Right lobe of liver (tissue), 6 donors: ENCODE measurements around the gene ADGRE3. TPM values are rescaled to one million over a fixed set of nuclear protein-coding genes. Genes with fewer than 3 reads are reported as not detected.

Source experiments
- ATAC-seq, 4 donors: fragments of 200-7000 bp; cut with Tn5 transposase; one replicate each; pipeline ENCODE4 v1.9.1; 2020; ENCODE audit warnings: mild to moderate bottlenecking in 4 of 4, moderate library complexity in 4 of 4
- DNase-seq, 3 donors: peaks; one replicate each; pipeline ENCODE4 v3.0.0-alpha.2; 2020
- H3K27ac ChIP-seq, 3 donors: fragments of 200-600 bp; one replicate each; pipeline ENCODE4 v1.8.0; 2022
- H3K27me3 ChIP-seq, 2 donors: fragments of 200-600 bp; one replicate each; pipeline ENCODE4 v1.8.0; 2022
- H3K36me3 ChIP-seq, 4 donors: fragments of 200-600 bp; sonication (generic) in 1 of 4; one replicate each; pipeline versions ENCODE4 v1.5.1 to v1.8.0; 2017 to 2022; ENCODE audit warnings: control low read depth in 1 of 4
- H3K4me1 ChIP-seq, 4 donors: fragments of 200-600 bp; sonication (generic) in 1 of 4; one replicate each; pipeline versions ENCODE4 v1.5.1 to v1.8.0; 2017 to 2022; ENCODE audit warnings: control low read depth in 1 of 4
- H3K4me3 ChIP-seq, 3 donors: fragments of 200-600 bp; one replicate each; pipeline ENCODE4 v1.8.0; 2022
- H3K9me3 ChIP-seq, 4 donors: fragments of 200-600 bp; sonication (generic) in 1 of 4; one replicate each; pipeline versions ENCODE4 v1.5.1 to v1.8.0; 2017 to 2022; ENCODE audit warnings: control low read depth in 1 of 4
- POLR2A ChIP-seq: fragments of 450-650 bp; IDR thresholded peaks from one replicate; pipeline ENCODE4 v1.6.1; 2017; ENCODE audit warnings: antibody characterized with exemption, mild to moderate bottlenecking
- WGBS: methylation state at CpG from one replicate; pipeline ENCODE4 v1.1.6; 2018; ENCODE audit warnings: low coverage, low lambda C conversion rate; ENCODE audit not compliant: insufficient coverage; ENCODE audit errors: missing lambda C conversion rate; 5-methylcytosine and 5-hydroxymethylcytosine counted together
- intact Hi-C, 2 donors: fragments of 100-400 bp; cut with DNase I; formaldehyde crosslinking; loops; one replicate each; pipeline versions ENCODE4 v1.11.2 to v1.14.1; 2022
- total RNA-seq, 6 experiments: library from RNA; depleted of rRNA in 2 of 6; stranded (reverse); fragments of >200 nt in 2 of 6; fragmentation: NEBNext Ultra II Directional in 3 of 6; extraction: Animal tissue kit (Norgen Biotek cat#: 25700) in 3 of 6; gene quantifications; one replicate each; pipeline versions ENCODE4 v1.1.0 to v1.2.4, GENCODE V29; 2016 to 2023
- TF ChIP-seq, protein P1 (sequence below), 4 donors: fragments of 200-600 bp in 3 of 4; fragments of 450-650 bp in 1 of 4; IDR thresholded peaks; one replicate each; pipeline versions ENCODE4 v1.5.1 to v1.8.0; 2016 to 2022; ENCODE audit warnings: antibody characterized with exemption in 4 of 4, mild to moderate bottlenecking in 2 of 4
- donor health status: DM: no; HTN: yes; CAD: no.
- donor health status: DM: no; HTN: no; CAD: no.
- donor health status: DM: no; HTN: no; CAD: no.
- donor health status: DM: no; HTN: yes; CAD: no.
- donor health status: DM: no; HTN: yes; CAD: no.

The ADGRE3 gene
- total RNA-seq, 6 experiments from 2014 or later: 0.09 to 0.53 (median 0.24) TPM; not detected in 2

DNA sequence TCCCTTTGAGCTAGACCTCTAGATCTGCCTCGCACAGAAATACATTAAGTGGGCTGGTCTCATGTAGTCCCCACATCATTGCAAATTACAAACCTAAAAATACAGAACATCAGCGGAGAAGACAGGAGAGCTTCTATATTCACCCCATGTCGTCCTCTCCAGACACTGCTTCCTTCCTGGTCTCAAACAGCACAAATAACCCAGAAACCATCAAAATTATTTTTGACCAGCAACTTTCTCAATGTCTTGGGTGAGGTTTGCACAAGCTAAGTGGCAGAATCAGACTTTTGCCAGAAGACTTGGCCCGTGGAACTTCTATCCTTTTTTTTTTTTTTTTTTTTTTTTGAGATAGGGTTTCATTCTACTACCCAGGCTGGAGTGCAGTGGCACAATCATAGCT, 63.6 kb downstream of the ADGRE3 start:
- intact Hi-C loops: no loop called here
- TF ChIP-seq, protein P1, sequence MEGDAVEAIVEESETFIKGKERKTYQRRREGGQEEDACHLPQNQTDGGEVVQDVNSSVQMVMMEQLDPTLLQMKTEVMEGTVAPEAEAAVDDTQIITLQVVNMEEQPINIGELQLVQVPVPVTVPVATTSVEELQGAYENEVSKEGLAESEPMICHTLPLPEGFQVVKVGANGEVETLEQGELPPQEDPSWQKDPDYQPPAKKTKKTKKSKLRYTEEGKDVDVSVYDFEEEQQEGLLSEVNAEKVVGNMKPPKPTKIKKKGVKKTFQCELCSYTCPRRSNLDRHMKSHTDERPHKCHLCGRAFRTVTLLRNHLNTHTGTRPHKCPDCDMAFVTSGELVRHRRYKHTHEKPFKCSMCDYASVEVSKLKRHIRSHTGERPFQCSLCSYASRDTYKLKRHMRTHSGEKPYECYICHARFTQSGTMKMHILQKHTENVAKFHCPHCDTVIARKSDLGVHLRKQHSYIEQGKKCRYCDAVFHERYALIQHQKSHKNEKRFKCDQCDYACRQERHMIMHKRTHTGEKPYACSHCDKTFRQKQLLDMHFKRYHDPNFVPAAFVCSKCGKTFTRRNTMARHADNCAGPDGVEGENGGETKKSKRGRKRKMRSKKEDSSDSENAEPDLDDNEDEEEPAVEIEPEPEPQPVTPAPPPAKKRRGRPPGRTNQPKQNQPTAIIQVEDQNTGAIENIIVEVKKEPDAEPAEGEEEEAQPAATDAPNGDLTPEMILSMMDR (IDR thresholded peaks at IDR 0.05): no peak
- no peak for TF ChIP-seq POLR2A
- no peaks in the 10 kb centered on the region for H3K36me3 ChIP-seq
- H3K4me1 ChIP-seq: no peaks in the 10 kb centered on the region
- H3K27ac ChIP-seq: no peak overlapping the region
- H3K4me3 ChIP-seq: no peak overlapping the region
- WGBS: 59% methylated on average over 4 of the region's 4 CpGs
- no peaks in the 10 kb centered on the region for H3K9me3 ChIP-seq
- H3K27me3 ChIP-seq: no peaks in the 10 kb centered on the region
- DNase-seq (no peak), ATAC-seq (no peak)

DNA sequence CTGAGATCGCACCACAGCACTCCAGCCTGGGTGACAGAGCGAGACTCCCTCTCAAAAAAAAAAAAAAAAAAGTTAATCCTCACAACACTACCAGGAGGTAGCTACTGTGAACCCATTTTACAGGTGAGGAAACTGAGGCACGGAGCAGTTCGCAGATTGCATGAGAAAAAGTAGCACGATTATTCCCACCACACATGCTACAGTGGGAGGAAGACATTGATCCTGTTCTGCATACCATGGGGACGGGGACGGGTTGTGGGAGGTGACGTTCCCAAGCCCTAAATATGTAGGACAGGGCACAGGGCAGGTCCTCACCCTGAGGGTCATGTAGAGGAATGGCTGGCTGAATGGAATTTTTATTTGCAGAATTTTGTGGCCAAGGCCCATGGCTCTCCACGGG, 68.0 kb downstream of the ADGRE3 start:
- no peaks in the 10 kb centered on the region for H3K9me3 ChIP-seq
- intact Hi-C loops: no loop called here
- H3K4me1 ChIP-seq: no peaks in the 10 kb centered on the region
- H3K4me3 ChIP-seq: no peak overlapping the region
- no peaks in the 10 kb centered on the region for H3K36me3 ChIP-seq
- ATAC-seq (no peak), DNase-seq (no peak)
- H3K27me3 ChIP-seq: no peaks in the 10 kb centered on the region
- no peak overlapping the region for H3K27ac ChIP-seq
- TF ChIP-seq POLR2A: no peak
- TF ChIP-seq, protein P1 (IDR thresholded peaks at IDR 0.05): no peak
- WGBS: 65% methylated on average over 7 of the region's 9 CpGs

DNA sequence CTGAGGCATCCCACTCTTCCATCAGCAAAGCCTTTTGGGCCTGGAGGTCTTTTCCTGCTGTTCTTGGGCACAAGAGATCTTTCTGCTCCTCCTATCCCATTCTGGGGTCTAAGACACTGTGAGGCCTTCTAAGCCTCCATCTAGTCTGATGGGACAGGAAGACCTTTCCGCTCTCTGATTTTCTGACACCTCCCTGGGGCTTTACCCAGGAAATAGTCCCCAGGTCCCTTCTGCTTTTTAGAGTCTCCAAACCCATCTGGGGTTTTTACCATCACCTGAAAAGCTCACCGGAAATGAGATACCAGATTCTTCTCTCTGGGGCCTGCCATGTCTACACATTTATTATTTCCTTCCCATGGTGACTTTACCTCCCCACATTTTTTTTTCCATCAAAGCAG, 70.7 kb downstream of the ADGRE3 start:
- no peak for DNase-seq
- no peak for ATAC-seq
- Histone ChIP-seq H3K9me3 (no peaks in the 10 kb centered on the region), H3K36me3 (no peaks in the 10 kb centered on the region), H3K4me3 (no peak overlapping the region), H3K27ac (no peak overlapping the region), H3K4me1 (no peaks in the 10 kb centered on the region), H3K27me3 (no peaks in the 10 kb centered on the region)
- TF ChIP-seq POLR2A: no peak
- TF ChIP-seq, protein P1 (IDR thresholded peaks at IDR 0.05): no peak
- intact Hi-C loops: no loop called here
- WGBS: 57% methylated on average over 2 of the region's 2 CpGs

DNA sequence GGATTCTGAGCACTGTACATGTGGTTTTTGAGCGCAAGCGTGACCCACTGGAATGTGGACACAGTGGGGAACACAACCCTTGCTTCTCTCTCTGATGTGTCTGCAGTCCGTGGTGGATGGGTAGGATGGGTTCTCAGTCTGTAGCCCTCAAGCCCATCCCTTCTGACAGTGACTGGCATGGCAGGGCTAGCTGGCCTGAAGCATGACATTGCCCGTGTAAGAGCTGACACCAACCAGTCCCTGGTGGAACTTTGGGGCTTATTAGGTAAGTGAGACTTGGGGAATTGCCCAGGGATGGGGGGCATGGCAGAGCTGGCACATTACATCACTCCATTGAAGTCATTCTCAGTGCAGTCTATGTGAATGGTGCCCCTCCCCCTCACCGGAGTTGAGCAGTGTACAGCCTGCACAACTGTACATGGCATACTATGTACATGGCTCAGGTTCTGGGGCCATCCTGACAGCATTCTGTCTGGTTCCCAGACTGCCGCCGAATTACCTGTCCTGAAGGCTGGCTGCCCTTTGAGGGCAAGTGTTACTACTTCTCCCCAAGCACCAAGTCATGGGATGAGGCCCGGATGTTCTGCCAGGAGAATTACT, 75.0 kb downstream of the ADGRE3 start:
- WGBS: 66% methylated on average over 4 of the region's 8 CpGs

More for the DNA sequence above, 75.0 kb downstream of the ADGRE3 start:
- intact Hi-C loops: no loop called here
- Histone ChIP-seq H3K27ac (no peak overlapping the region), H3K27me3 (no peaks in the 10 kb centered on the region), H3K9me3 (no peaks in the 10 kb centered on the region), H3K36me3 (no peaks in the 10 kb centered on the region), H3K4me1 (no peaks in the 10 kb centered on the region), H3K4me3 (no peak overlapping the region)
- no peak for ATAC-seq
- DNase-seq: no peak
- TF ChIP-seq POLR2A: no peak
- TF ChIP-seq, protein P1 (IDR thresholded peaks at IDR 0.05): no peak
